ENCODE data around the gene MYO18B. TPM values are rescaled to one million over a fixed set of nuclear protein-coding genes. Genes with fewer than 3 reads are reported as not detected.
A peak's percentile ranks its signal among the peaks of the same experiment; 100 is the strongest.

Gene MYO18B
- total and polyA plus RNA-seq, 2 donors from 2014 or later, result 0.19 to 0.41 TPM

DNA sequence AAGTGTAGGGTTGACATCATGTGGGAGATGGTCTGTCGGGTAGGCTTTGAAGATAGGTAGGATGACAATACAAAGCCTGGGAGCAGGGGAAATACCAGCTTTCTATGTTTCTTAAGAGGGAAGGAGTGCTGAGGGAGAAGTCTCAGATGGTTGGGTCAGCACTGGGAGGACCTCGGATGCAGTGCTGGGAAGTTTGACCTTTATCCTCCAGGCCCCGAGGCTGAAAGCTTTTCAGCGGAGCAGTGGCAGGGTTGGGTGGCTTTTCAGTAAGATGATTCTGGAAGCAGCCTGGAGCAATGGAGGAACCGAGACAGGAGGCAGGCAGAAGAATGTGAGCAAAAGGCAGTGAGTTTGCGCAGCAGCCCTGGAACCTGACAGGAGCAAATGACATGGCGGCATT, 43.5 kb upstream of the MYO18B start:
- H3K4me1 ChIP-seq (ENCODE audit: control insufficient read depth in 2 of 3, insufficient read depth in 2 of 3, low read depth in 1 of 3, low read length in 3 of 3), result peaks cover 0 to 4% (median 0%) of the 10 kb centered on the region in 3 donors
- no peaks in the 10 kb centered on the region for H3K27me3 ChIP-seq (ENCODE audit: control insufficient read depth, insufficient read depth, low read length)
- peaks cover 0 to 2% (median 0%) of the 10 kb centered on the region in 3 donors for H3K36me3 ChIP-seq (ENCODE audit: control insufficient read depth in 2 of 3, insufficient read depth in 3 of 3, low read length in 3 of 3)
- no peak overlapping the region for H3K4me3 ChIP-seq (ENCODE audit: low read length in 3 of 3)
- FAIRE-seq, result no peak
- peak in 2 of 5 donors; percentile 14 to 18 for DNase-seq
- intact Hi-C loops (cut with DNase I), result loop anchor here (5.0 kb wide), 1 partner anchor 236 kb away; no protein-coding TSS in a partner anchor
- TF ChIP-seq, protein P1, sequence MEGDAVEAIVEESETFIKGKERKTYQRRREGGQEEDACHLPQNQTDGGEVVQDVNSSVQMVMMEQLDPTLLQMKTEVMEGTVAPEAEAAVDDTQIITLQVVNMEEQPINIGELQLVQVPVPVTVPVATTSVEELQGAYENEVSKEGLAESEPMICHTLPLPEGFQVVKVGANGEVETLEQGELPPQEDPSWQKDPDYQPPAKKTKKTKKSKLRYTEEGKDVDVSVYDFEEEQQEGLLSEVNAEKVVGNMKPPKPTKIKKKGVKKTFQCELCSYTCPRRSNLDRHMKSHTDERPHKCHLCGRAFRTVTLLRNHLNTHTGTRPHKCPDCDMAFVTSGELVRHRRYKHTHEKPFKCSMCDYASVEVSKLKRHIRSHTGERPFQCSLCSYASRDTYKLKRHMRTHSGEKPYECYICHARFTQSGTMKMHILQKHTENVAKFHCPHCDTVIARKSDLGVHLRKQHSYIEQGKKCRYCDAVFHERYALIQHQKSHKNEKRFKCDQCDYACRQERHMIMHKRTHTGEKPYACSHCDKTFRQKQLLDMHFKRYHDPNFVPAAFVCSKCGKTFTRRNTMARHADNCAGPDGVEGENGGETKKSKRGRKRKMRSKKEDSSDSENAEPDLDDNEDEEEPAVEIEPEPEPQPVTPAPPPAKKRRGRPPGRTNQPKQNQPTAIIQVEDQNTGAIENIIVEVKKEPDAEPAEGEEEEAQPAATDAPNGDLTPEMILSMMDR (IDR thresholded peaks at IDR 0.05; ENCODE audit: borderline replicate concordance, extremely low read depth, insufficient read depth), result no peak
- H3K9ac ChIP-seq (ENCODE audit: low read length in 3 of 3), result no peak overlapping the region
- H3K9me3 ChIP-seq (ENCODE audit: control insufficient read depth in 2 of 3, insufficient read depth in 1 of 3, low read length in 3 of 3), result no peaks in the 10 kb centered on the region
- H3K27ac ChIP-seq (ENCODE audit: low read depth in 2 of 2, low read length in 2 of 2), result no peak overlapping the region

DNA sequence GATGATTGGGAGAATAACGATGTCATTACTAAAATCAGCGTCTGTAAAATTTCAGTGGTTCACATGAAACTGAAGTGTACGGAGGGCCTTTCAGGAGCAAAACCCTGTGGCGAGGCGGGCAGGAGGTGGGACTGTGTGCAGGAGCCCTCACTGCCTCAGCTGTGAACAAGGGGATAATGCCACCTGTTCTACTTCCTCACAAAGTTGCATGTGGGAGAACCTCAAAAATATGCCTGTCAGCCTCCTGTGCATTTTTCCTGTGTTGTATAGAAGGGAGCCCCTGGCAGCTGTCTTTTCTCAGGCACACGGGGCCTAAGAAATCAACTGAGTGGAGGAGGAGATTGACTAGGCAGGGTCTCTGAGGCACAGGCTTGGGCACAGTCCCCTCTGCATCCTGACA, 43.0 kb upstream of the MYO18B start:
- TF ChIP-seq, protein P1 (IDR thresholded peaks at IDR 0.05; ENCODE audit: borderline replicate concordance, extremely low read depth, insufficient read depth), result no peak
- no peak overlapping the region for H3K4me3 ChIP-seq (ENCODE audit: low read length in 3 of 3)
- no peaks in the 10 kb centered on the region for H3K27me3 ChIP-seq (ENCODE audit: control insufficient read depth, insufficient read depth, low read length)
- no peak overlapping the region for H3K9ac ChIP-seq (ENCODE audit: low read length in 3 of 3)
- no peaks in the 10 kb centered on the region for H3K9me3 ChIP-seq (ENCODE audit: control insufficient read depth in 2 of 3, insufficient read depth in 1 of 3, low read length in 3 of 3)
- peaks cover 0 to 4% (median 0%) of the 10 kb centered on the region in 3 donors for H3K4me1 ChIP-seq (ENCODE audit: control insufficient read depth in 2 of 3, insufficient read depth in 2 of 3, low read depth in 1 of 3, low read length in 3 of 3)
- no peak for FAIRE-seq
- DNase-seq, result peak in 1 of 5 donors; percentile 26
- peaks cover 0 to 2% (median 0%) of the 10 kb centered on the region in 3 donors for H3K36me3 ChIP-seq (ENCODE audit: control insufficient read depth in 2 of 3, insufficient read depth in 3 of 3, low read length in 3 of 3)
- H3K27ac ChIP-seq (ENCODE audit: low read depth in 2 of 2, low read length in 2 of 2), result no peak overlapping the region
- intact Hi-C loops (cut with DNase I), result loop anchor here (5.0 kb wide), 1 partner anchor 237 kb away; no protein-coding TSS in a partner anchor

DNA sequence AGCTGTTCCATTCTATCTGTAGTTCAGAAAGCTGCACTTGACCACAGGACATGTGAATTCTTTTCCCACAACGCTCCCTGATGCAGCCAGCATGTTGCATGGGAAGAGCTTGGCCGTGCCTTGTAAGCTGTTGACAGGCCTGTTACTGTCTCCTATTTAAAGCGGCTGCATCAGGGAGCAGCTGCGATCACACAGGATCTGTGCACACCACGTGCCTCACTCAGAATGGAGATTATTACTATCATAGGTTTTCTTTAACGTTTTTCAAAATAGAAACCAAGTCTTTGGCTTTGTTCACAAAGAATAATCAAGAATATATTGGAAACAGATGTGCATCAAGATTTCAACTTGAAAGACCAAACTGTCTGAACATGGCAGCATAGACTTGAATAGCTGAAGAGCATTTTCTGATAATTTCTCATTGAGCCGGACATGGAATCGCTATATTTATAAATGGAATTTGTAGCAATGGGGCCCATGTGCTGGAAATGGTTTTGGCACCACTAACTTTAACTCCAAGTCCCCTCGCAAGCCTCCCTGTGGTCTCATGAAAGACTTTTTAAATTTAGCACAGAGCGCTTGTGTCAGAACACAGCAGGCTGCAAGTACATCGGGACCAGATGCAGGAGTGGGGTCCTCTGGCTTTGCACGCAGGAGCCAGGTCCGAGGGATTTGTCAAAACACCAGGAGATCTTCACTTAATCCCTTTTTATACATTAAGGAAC, 40.8 kb upstream of the MYO18B start:
- H3K9me3 ChIP-seq (ENCODE audit: control insufficient read depth in 2 of 3, insufficient read depth in 1 of 3, low read length in 3 of 3), result no peaks in the 10 kb centered on the region
- peak in 1 of 5 donors; percentile 62 for DNase-seq
- intact Hi-C loops (cut with DNase I), result no loop called here

More for the DNA sequence above, 40.8 kb upstream of the MYO18B start:
- TF ChIP-seq, protein P1 (IDR thresholded peaks at IDR 0.05; ENCODE audit: borderline replicate concordance, extremely low read depth, insufficient read depth), result no peak
- Histone ChIP-seq H3K27me3 (ENCODE audit: control insufficient read depth, insufficient read depth, low read length) (no peaks in the 10 kb centered on the region), H3K27ac (ENCODE audit: low read depth in 2 of 2, low read length in 2 of 2) (no peak overlapping the region), H3K9ac (ENCODE audit: low read length in 3 of 3) (no peak overlapping the region), H3K4me1 (ENCODE audit: control insufficient read depth in 2 of 3, insufficient read depth in 2 of 3, low read depth in 1 of 3, low read length in 3 of 3) (peaks cover 0 to 4% (median 0%) of the 10 kb centered on the region in 3 donors), H3K4me3 (ENCODE audit: low read length in 3 of 3) (no peak overlapping the region), H3K36me3 (ENCODE audit: control insufficient read depth in 2 of 3, insufficient read depth in 3 of 3, low read length in 3 of 3) (no peaks in the 10 kb centered on the region)
- no peak for FAIRE-seq
